ENCODE data around the gene IGDCC3.

GRCh38 chr15:65374821-65375401 is 2.9 kb downstream of the IGDCC3 start:
- no peak for TF ChIP-seq CTCF (IDR thresholded peaks at IDR 0.05)
- TF ChIP-seq ZFX (IDR thresholded peaks at IDR 0.05; ENCODE audit: borderline replicate concordance) = no peak

Data from 22Rv1 (cell line).